ENCODE measurements around the gene PAGR1.

GRCh38 chr16:29824589-29825144, 8.7 kb downstream of the PAGR1 start:
- TF ChIP-seq CTCF (tag by site-specific recombination; IDR thresholded peaks at IDR 0.05) (no peak), ZNF561 (tag by site-specific recombination; IDR thresholded peaks at IDR 0.05; ENCODE audit: borderline replicate concordance) (no peak), PBX3 (CRISPR knock-in tag; IDR thresholded peaks at IDR 0.05) (no peak), ZNF580 (tag by site-specific recombination; IDR thresholded peaks at IDR 0.05) (no peak), ZSCAN5A (tag by site-specific recombination; IDR thresholded peaks at IDR 0.05) (no peak), ZNF530 (tag by site-specific recombination; IDR thresholded peaks at IDR 0.05; ENCODE audit: low read depth) (no peak), FEZF1 (tag by site-specific recombination; IDR thresholded peaks at IDR 0.05) (no peak), GLIS2 (tag by site-specific recombination; IDR thresholded peaks at IDR 0.05) (no peak), ZBTB7A (tag by site-specific recombination; IDR thresholded peaks at IDR 0.05; ENCODE audit: low read depth) (no peak), BCL11A (tag by site-specific recombination; IDR thresholded peaks at IDR 0.05; ENCODE audit: low read depth) (no peak)
